ENCODE measurements around the gene SLC26A2. TPM values are rescaled to one million over a fixed set of nuclear protein-coding genes. Genes with fewer than 3 reads are reported as not detected.

SLC26A2 gene
- total and polyA plus RNA-seq, 2 experiments from 2014 or later: 45.7 to 160 TPM

DNA sequence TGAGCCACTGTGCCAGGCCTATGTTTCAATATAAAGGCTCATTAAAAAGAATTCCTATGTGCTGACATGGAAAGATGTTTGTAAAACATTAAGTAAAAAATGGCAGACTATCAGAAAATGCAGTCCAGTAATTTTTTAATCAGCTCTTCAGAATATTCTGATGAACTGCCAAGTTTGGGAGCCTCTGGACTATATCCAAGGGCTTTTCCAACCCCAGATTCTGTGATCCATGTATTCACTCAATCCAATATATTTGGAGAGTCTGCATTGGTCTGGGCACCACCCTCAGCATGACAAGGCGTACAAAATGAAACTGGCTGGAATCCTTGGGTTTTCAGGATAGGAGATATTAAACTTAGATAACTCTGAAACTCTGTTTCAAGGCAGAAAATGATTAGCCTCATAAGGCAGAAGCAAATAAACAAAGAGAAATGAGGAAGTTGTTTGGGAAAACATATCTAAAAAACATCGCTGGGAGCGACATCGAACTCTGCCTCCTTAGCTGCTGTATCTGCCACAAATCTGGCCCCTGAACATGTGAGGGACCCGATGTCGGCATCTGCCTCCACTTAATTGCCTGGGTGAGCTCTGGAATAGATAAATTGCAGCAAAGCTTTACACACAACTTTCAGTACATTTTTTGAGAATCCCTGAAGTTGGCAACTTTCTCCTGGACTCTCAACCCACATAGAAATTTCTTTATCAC is 30.4 kb upstream of the SLC26A2 start:
- TF ChIP-seq EZH2 (IDR thresholded peaks at IDR 0.05; ENCODE audit: borderline replicate concordance): no peak
- no peak for TF ChIP-seq EZH2phosphoT487 (IDR thresholded peaks at IDR 0.05; ENCODE audit: low read depth, severe bottlenecking, unreplicated experiment)
- TF ChIP-seq, protein P1, sequence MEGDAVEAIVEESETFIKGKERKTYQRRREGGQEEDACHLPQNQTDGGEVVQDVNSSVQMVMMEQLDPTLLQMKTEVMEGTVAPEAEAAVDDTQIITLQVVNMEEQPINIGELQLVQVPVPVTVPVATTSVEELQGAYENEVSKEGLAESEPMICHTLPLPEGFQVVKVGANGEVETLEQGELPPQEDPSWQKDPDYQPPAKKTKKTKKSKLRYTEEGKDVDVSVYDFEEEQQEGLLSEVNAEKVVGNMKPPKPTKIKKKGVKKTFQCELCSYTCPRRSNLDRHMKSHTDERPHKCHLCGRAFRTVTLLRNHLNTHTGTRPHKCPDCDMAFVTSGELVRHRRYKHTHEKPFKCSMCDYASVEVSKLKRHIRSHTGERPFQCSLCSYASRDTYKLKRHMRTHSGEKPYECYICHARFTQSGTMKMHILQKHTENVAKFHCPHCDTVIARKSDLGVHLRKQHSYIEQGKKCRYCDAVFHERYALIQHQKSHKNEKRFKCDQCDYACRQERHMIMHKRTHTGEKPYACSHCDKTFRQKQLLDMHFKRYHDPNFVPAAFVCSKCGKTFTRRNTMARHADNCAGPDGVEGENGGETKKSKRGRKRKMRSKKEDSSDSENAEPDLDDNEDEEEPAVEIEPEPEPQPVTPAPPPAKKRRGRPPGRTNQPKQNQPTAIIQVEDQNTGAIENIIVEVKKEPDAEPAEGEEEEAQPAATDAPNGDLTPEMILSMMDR (IDR thresholded peaks at IDR 0.05; ENCODE audit: poor library complexity): no peak
- Histone ChIP-seq H3K4me1 (ENCODE audit: insufficient read depth) (no peaks in the 10 kb centered on the region), H3K27me3 (no peaks in the 10 kb centered on the region), H3K27ac (peak overlapping the region; percentile 44), H3K9me3 (ENCODE audit: low read depth) (no peaks in the 10 kb centered on the region), H3K79me2 (no peaks in the 10 kb centered on the region), H2AFZ (no peak overlapping the region), H3K4me3 (no peak overlapping the region), H4K20me1 (ENCODE audit: insufficient read depth, poor library complexity, severe bottlenecking) (no peaks in the 10 kb centered on the region), H3K36me3 (replicated peaks; ENCODE audit: insufficient read depth, low read depth) (no peaks in the 10 kb centered on the region), H3K4me2 (peak overlapping the region; percentile 16), H3K9me2 (replicated peaks; ENCODE audit: insufficient read depth) (no peaks in the 10 kb centered on the region)
- WGBS (ENCODE audit: low lambda C conversion rate, missing lambda C conversion rate): 72% methylated on average over 6 of the region's 6 CpGs
- DNase-seq (ENCODE audit: low spot score): no peak

DNA sequence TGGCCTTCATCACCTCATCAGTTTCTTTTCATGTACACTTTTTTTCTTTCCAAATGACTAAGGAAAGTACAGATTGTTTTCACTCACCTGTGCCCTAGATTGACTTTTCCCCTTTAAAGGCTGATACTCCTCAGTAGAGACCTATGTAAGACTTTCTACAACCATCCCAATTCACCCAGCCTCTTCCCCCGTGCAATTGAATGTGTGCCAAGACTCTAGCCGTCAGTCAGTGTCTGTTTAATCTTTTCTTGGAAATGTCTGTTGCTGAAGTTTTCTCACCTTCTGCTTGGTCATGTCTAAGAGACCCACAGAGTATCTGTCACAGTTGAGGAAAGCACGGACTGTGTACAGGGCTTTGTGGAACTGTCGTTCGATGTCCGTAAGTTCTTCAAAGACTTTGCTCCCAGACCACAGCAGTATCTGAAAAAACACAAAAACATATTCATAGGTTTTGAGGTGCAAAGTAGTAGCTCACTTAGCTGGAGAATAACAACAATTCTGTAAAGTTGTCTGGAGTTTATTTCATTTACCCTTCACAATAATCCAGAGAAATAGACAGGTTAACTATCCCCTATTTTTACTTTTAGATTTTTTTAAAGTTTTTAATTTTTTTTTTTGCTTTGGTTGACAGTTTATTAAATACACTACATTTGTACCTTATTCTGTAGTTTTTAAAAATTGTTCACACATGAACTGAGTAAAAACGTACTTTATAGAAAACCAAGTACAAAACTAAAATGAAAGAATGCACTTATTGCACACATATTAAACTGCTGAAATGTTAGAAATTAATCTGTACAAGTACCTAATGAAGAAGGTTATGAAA is 29.6 kb upstream of the SLC26A2 start:
- peak overlapping the region; percentile 16 for H3K4me2 ChIP-seq
- H3K4me3 ChIP-seq: no peak overlapping the region
- 77% methylated on average over 7 of the region's 7 CpGs for WGBS (ENCODE audit: low lambda C conversion rate, missing lambda C conversion rate)
- H3K27me3 ChIP-seq: no peaks in the 10 kb centered on the region
- peak overlapping the region; percentile 44 for H3K27ac ChIP-seq
- no peaks in the 10 kb centered on the region for H3K36me3 ChIP-seq (replicated peaks; ENCODE audit: insufficient read depth, low read depth)
- DNase-seq (ENCODE audit: low spot score): no peak
- TF ChIP-seq EZH2 (IDR thresholded peaks at IDR 0.05; ENCODE audit: borderline replicate concordance): no peak
- no peak for TF ChIP-seq EZH2phosphoT487 (IDR thresholded peaks at IDR 0.05; ENCODE audit: low read depth, severe bottlenecking, unreplicated experiment)
- TF ChIP-seq, protein P1 (IDR thresholded peaks at IDR 0.05; ENCODE audit: poor library complexity): no peak
- H3K9me2 ChIP-seq (replicated peaks; ENCODE audit: insufficient read depth): no peaks in the 10 kb centered on the region
- H2AFZ ChIP-seq: no peak overlapping the region
- no peaks in the 10 kb centered on the region for H3K9me3 ChIP-seq (ENCODE audit: low read depth)
- H4K20me1 ChIP-seq (ENCODE audit: insufficient read depth, poor library complexity, severe bottlenecking): no peaks in the 10 kb centered on the region
- H3K79me2 ChIP-seq: no peaks in the 10 kb centered on the region
- H3K4me1 ChIP-seq (ENCODE audit: insufficient read depth): no peaks in the 10 kb centered on the region

DNA sequence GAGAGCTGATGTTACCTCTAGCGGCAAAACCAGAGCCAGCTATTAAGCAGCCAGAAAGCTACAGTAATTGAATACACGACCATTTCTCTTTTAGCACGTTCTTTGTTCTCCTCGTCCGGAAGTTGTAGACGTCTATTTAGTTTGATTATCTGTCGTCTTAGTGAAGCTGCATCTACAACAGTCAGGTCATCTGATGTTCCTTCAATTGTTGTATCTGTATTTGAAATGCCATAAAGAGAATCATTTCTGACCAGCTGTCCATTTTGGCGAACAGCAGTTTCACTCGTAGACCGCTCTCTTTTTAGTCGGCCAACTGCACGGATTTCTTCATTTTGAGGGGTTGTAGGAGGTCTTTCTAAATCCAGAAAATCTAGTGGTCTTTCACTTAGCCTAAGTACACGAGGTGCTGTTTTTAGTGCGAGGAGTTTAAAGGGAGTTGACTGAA is 28.5 kb upstream of the SLC26A2 start:
- DNase-seq (ENCODE audit: low spot score): no peak
- H4K20me1 ChIP-seq (ENCODE audit: insufficient read depth, poor library complexity, severe bottlenecking): no peaks in the 10 kb centered on the region
- no peaks in the 10 kb centered on the region for H3K4me1 ChIP-seq (ENCODE audit: insufficient read depth)
- H3K27me3 ChIP-seq: no peaks in the 10 kb centered on the region
- no peaks in the 10 kb centered on the region for H3K36me3 ChIP-seq (replicated peaks; ENCODE audit: insufficient read depth, low read depth)
- TF ChIP-seq EZH2 (IDR thresholded peaks at IDR 0.05; ENCODE audit: borderline replicate concordance): no peak
- TF ChIP-seq, protein P1 (IDR thresholded peaks at IDR 0.05; ENCODE audit: poor library complexity): no peak
- no peak for TF ChIP-seq EZH2phosphoT487 (IDR thresholded peaks at IDR 0.05; ENCODE audit: low read depth, severe bottlenecking, unreplicated experiment)
- H3K9me3 ChIP-seq (ENCODE audit: low read depth): no peaks in the 10 kb centered on the region
- no peaks in the 10 kb centered on the region for H3K9me2 ChIP-seq (replicated peaks; ENCODE audit: insufficient read depth)
- no peak overlapping the region for H3K27ac ChIP-seq
- H3K4me2 ChIP-seq: no peak overlapping the region
- H2AFZ ChIP-seq: no peak overlapping the region
- H3K79me2 ChIP-seq: no peaks in the 10 kb centered on the region
- 89% methylated on average over 14 of the region's 14 CpGs for WGBS (ENCODE audit: low lambda C conversion rate, missing lambda C conversion rate)
- no peak overlapping the region for H3K4me3 ChIP-seq
